RPMI7951 (cell line): ENCODE results near the gene SDK1. TPM values are rescaled to one million over a fixed set of nuclear protein-coding genes. Genes with fewer than 3 reads are reported as not detected.

ENCODE experiments used
- DNase-seq: peaks from one replicate; pipeline ENCODE4 v3.0.0-alpha.2; 2012; ENCODE audit warnings: low read depth
- total RNA-seq: library from RNA; depleted of rRNA; stranded (reverse); fragments of >200 nt; shearing (Covaris generic); gene quantifications from 2 replicates; pipeline ENCODE4 v1.2.3, GENCODE V29; 2014

The SDK1 gene
- total RNA-seq, 1 experiment from 2014 or later = 3.1 TPM

DNA sequence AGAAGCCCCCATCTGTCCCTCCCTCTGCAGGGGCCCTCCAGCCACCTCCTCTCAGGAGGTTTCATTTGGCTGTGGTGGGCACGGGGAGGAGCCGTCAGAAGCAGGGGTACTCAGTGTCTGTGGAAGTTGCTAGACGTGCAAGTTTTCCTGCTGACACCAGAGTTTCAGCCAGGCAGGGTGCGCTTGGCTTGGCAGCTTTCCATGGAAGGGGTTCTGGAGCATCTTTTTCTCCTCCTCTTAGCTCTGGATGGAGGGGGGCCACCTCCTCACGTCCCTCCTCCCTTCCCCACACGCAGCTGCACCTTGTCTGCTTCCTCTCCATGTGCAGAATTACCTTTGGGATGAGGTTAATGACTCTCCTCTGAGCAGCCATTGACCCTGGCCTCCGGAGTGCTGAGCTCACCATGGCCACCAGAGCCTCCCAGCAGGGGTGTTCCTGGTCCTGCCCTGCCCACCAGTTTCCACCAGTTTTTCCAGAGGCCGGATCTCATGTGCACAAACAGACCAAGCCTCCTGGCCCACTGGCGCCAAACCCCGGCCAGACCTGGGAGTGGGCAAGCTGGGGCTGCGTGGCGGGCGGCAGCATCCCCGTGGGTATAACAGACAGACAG lies 801.3 kb downstream of the SDK1 start:
- no peak for DNase-seq

DNA sequence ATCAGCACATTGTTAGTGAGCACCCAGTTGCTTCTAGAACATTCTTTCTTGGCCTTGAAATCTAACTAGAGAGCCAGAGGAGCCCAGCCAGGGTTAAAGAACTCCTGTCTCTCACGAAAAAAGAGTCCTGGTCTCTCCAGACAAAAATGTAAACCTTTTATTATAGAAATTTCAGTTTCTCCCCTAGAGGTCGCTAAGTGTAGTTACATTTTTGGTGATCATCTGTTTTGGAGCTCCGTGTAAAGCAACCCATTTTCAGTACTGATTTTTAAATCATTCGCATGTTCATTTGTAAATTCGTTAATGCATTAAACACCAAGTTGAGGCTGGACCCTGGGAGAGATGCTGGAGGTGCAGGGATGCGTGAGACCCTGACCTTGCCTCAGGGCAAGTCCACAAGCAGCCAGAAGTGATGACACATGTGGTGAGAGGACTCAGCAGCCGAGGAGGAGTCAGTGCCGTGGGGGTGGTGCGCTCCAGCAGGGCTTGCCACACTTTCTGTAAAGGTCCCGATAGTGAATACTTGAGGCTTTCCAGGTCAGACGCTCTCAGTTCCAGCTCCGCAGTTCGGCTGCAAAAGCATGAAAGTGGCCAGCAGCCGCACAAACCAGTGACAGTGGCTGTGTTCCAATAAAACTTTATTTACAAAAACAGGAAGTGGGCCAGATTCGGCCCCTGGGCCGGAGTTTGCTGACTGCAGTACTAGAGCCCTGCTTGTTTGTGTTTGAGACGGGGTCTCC lies 802.5 kb downstream of the SDK1 start:
- peak; percentile 9 for DNase-seq

DNA sequence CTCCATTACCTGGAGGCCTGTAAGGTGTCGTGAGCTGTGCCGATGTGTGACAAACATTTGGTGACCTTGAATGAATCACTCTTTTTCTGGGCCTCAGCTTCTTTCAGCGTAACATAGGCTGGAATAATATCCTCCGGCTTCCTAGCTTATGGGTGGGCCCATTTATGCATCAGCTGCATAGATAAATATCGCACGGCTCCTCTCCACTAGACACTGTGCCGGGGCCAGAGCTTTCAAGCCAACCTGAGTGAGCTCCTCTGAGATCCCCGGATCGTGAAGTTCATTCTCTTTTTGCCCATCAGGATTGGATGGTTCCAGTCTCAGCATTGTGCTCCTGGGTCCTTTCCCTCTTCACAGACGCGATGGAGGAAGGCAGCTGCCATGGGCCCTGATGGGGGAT lies 806.8 kb downstream of the SDK1 start:
- no peak for DNase-seq

DNA sequence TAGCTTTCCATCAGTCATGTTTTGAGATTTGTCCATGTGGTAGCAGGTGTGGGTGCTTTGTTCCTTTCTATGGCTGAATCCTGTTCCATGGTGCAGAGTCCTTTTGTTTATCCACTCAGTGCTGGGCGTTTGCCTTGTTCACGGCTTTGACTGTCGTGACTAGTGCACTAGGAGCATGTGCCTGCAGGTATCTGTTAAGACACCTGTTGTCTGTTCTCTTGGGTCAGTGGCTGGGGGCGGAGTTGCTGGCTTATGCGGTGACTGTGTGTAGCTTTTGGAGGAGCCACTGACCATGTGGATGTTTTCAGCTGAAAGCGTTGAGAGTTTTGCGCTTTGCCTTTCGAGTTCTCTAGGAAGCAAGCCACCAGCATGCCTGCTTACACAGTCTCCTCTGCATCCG lies 807.9 kb downstream of the SDK1 start:
- no peak for DNase-seq

DNA sequence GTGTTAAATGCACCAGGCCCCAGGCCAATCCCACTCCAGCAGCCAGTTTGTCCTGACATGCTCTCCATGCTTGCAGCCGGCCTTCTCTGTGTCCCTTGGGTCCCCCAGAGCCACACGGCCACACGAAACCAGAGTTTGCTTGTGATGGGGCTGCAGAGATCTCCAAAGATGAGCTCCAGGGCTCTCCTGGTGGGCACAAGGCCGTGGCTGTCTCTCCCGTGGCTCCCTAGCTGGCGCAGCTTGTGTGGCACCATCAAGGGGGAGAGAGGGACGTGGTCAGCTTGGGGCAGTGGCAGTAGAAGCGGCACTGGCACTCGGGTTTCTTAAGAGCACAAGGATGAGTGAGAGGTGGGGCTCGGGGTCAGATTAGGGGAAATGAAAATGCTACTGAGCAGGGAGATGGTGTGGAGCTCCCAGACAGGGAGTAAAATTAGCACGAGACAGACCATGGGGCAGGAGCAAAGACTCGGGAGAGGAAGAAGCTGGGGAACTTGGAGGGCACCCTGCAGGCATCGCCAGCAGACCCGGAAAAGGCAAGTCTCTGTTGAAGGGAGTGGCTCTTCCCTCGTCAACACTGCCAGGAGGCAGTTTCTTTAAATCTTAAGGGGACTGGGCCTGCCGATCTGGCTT lies 808.5 kb downstream of the SDK1 start:
- no peak for DNase-seq

DNA sequence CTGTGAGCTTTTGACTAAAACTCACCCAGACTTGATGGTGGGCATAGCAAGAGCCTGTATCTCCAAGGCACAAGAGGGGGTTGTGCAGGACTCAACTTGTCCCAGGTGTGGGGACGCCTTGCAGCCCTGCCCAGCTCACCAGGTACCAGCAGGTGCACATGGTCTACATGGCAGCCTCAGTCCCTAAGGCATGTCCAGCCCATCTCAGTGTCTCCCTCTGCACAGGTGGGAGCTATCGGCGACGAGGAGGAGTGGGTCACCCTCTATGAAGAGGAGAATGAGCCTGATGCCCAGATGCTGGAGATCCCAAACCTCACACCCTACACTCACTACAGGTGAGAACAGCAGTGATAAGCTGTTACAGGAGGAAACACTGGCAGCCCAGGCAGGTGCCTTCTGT lies 809.4 kb downstream of the SDK1 start:
- no peak for DNase-seq

DNA sequence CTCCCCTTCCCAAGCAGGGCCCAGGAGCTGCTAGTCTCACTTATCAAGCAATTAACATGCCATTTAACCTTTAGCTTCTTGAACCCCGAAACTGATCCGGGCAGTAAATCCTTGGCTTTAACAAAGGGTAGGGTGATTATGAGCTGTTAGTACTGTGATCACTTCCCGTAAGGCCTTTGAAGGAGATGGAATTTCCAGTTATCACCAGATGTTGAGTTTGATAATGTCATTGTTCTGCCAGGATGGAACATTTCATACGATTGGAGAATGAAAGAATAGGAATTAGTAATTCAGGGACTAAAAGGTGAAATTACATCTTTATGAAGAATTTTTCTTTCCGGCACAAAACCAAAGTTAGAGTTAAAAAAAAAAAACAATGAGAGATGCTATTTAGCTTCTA lies 810.1 kb downstream of the SDK1 start:
- DNase-seq = no peak

DNA sequence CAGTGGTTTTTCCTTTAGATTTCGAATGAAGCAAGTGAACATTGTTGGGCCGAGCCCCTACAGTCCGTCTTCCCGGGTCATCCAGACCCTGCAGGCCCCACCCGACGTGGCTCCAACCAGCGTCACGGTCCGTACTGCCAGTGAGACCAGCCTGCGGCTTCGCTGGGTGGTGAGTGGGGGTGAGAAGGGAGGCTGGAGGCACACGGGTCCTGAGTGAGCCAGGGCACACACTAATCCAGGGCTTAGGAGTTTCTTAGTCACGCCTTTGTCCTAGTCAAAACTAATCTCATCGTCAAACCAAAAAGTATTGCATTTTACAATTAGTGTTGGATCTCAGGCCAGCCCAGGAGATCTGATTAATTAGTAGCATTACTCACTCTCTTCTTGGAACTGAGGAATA lies 812.2 kb downstream of the SDK1 start:
- no peak for DNase-seq

DNA sequence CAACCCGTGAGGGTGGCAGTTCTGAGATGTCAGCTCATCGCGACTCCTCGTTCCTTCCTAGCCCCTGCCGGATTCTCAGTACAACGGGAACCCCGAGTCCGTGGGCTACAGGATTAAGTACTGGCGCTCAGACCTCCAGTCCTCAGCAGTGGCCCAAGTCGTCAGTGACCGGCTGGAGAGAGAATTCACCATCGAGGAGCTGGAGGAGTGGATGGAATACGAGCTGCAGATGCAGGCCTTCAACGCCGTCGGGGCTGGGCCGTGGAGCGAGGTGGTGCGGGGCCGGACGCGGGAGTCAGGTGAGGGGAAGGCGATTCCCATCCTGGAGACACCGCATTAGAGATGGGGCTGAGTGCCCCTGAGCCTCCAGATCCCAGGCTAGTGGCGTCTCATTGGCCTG lies 812.9 kb downstream of the SDK1 start:
- DNase-seq = no peak

DNA sequence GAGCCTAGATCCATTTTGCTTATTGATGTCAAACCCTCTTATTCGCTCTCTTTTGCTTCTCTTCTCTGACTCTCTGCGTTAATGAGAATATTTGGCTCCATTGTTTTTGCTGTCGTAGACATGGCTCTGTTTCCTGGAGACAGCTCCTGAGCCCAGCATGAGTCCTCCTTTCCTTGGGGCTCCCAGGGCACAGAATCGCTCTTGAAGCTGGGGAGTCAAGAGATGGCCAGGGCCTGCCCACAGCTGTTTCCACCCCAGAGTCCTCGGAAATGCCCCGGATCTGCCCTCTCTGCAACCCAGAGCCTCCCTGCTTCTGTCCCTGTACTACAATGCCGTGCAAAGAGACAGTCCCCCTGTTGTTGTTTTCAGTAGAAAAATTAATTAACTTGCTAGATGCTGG lies 814.4 kb downstream of the SDK1 start:
- DNase-seq = no peak

DNA sequence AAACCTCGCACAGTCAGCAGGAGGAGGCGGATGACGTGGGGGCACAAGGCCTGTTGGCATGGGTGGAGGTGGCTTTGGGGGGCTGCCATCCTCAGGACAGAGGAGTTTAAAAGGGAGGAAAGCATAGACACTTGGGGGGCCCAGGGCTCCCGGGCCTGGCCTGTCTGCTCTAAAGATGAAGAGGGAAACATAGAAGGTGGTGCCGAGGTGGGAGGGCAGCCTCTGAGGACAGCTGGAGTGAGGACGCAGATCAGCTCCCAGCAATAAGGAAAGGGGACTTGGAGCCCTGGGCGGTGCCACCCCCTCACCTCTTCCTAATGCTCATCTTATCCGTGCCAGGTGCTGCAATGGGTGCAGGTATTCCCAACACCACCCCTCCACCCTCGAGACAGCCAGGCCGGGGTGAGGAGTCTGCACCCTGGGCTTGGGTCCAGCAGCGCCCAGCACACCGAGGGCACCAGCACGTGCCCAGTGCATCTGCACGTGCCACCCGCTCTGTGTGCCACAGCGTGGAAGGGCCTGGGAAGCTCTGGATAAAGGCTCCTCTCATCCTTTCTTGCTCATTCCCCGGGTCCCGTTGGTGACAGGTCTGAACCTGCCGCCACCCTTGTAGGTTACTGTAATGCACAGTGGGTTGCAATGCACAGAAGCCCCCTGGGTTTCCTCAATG lies 815.0 kb downstream of the SDK1 start:
- no peak for DNase-seq

DNA sequence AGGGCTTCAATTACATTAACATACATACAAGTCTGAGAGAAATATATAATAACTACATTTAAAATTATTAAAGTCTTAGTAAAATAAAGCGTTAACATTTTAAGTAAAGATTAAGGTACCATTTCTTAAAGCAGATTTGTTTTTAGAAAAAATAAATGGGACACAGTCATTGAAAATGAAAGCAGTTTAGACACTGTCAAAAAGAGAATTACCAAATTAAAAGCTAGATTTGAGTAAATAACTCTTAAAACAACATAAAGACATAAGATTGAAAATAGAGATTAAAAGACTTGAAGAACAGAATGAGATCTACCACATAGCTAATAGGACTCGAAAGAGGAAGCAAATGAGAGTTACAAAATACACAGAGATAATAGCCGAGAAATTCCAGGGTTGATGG lies 818.8 kb downstream of the SDK1 start:
- DNase-seq = no peak

DNA sequence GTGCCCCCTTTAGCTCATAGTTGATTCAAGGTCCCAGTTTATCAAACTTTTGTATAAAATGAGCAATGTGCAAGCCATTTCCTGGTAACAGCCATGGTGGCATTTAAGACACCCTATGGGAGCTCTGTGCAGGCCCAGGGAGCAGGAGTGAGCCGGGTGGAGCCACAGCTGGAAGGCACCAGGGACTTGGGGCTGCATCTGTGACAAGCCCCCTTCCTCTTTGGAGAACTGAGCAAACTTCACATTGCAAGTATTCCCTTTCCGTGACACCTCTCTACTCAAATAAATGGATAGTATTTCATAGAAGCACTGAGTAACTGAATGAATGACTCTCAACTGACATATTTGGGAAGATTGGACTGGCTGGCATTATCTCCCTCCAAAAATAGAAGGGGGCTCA lies 822.3 kb downstream of the SDK1 start:
- no peak for DNase-seq

DNA sequence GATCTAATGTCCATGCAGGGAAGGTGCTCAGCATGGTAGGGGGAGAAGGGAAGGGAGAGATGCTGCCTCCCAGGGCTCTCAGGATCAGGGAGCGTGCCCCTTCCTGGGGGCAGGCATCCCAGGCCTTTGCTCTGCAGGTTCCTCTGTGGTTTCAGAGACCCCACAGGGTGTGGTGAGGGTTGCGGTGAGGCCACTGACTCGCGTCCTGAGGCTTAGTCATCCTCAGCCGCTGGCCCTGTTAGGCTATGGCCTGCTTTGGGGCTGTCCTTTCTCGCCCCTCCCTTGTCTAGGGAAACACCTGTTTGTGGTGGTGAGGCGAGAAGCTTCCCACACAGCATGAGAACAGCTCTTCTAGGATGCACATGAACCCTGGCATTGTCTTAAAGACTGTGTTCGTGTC lies 822.8 kb downstream of the SDK1 start:
- DNase-seq = no peak

DNA sequence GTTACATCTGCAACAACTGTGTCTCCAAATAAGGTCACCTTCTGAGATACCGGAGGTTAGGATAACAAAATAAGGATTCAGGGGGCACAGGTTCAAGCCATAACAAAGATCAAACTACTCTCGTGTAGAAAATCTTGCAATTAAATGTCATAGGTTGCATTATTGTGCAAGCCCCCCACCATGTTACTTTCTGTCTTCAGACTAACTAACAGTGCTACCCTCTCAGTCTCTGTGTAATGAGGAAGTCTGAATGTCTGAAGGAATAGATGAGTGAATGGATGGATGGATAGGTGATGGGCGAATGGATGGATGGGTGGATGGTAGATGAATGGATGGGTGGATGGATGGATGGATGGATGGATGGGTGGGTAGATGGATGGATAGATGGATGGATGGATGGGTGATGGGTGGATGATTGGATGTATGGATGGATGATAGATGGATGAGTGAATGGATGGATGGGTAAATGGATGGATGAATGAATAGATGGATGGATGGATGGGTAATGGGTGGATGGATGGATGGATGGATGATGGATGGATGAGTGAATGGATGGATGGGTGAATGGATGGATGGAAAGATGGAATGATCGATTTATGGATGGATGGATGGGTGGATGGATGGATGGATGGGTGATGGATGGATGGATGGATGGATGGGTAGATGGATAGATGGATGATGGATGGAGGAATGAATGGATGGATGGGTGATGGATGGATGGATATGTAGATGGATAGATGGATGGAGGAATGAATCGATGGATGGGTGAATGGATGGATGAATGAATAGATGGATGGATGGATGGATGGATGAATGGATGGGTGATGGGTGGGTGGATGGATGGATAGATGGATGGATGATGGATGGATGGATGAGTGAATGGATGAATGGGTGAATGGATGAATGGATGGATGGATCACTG lies 823.8 kb downstream of the SDK1 start:
- no peak for DNase-seq

DNA sequence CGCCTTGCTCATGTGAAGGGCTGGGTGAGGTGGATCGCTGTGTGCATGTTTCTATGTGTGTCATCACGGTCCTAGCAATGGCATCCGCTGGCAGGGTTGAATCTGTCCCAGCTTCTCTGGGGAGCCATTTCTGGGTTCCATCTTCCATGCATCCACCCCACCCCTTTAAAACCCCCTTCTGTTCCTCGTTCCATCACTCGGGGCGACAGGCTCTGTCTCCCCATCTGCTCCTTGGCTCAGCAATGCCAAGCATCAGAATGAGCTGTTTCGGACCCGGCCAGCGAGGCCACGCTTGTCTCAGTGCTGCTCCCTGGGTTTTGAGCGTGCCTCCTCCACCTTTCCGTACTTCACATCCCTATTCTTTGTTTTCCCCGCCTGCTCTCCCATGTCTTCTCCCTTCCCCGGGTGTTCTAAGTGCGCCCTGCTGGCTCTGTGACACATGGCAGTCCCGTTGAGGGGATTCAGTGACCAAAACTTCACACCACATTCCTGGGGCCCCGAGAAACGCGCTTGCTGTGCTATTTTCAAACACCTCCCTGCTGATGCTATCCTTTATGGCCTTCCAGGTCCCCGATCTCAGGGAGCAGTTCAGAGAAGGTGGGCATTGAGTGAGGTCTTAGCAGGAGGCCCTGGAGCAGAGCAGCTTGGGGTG lies 827.0 kb downstream of the SDK1 start:
- no peak for DNase-seq

DNA sequence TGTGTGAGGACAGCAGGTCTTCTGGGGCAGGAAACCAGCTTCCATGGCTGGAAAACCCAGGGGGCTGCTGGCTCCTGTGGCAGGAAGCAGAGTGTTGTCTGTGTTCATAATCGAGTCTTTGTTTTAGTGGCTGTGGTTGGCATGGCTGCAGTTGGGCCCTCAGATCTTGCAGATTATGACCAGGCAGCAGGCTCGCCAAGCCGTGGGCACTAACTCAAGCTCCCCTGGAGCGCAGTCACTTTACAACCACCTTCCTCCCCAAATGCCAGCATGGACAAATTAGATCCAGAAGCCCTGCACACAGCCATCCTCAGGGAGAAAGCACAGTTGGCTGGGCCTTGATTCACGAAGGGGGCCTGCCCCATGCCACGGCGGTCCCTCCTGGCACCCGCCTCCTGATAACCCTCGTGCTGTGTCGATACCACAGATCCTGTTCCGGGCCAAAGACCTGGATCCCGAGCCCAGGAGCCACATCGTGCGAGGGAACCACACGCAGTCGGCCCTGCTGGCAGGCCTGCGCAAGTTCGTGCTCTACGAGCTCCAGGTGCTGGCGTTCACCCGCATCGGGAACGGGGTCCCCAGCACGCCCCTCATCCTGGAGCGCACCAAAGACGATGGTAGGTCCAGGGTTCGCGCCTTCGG lies 828.5 kb downstream of the SDK1 start:
- no peak for DNase-seq

DNA sequence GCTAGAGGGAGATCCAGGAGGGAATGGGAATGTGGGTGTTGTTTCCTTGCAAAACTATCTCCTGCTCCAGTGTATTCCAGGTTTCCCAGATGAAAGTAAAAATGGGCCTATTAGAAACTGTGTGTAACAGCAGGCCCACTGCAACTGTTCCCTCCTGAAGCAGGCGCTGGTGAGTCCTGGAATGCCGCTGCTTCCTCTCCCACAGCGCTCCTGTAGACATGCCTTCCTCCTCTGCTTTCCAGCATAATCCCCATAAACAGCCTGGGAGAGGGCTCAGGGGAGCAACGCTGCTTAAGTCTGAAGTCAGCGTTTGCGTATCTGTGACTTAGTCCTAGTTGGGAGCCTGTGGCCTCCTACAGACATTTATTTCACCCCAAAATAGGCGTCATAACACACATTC lies 830.0 kb downstream of the SDK1 start:
- DNase-seq = no peak

DNA sequence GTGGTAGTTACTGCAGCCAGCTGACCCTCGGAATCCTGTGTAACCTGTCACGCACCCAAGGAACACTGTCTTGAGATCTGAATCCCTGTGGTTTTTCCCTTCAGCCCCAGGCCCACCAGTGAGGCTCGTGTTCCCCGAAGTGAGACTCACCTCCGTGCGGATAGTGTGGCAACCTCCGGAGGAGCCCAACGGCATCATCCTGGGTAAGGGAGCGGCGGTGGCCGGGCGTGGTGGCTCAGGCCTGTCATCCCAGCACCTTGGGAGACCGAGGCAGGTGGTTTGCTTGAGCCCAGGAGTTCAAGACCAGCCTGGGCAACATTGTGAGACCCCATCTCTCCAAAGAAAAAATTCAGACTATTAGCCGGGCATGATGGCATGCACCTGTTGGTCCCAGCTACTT lies 831.2 kb downstream of the SDK1 start:
- no peak for DNase-seq

DNA sequence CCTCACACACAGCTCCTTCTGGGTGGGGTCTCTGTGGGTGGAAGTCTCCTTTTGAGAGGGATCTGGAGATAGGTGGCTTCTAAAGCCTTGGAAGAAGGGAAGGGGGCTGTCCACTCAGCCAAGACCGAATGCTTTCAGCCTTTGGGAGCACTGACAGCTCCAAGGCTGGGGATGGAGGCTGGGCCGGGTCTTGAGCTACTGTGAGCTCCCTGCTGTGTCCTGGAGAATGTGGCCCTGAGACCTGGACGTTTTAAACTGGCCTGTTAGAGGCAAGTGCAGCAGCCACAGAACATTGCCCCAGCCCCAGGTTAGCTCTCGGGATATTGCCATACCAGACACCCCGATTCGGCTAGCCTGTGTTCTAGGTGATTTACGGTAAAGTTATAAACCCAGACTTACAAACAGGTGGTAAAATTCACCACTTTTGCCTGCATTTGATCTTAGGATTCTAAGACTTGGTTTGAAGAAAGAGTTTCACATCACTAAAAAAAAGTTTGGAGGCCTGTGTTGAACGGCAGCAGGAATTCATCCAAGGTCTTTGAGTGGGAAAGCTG lies 832.5 kb downstream of the SDK1 start:
- no peak for DNase-seq
